Heart right ventricle (tissue), 16 donors: ENCODE data around the gene PRKAG2. TPM values are rescaled to one million over a fixed set of nuclear protein-coding genes. Genes with fewer than 3 reads are reported as not detected.

ENCODE experiments used
- ATAC-seq, 8 donors: fragments of 200-7000 bp; cut with Tn5 transposase; one replicate each; pipeline ENCODE4 v1.9.1; 2020; ENCODE audit warnings: mild to moderate bottlenecking in 8 of 8, moderate library complexity in 8 of 8, moderate number of reproducible peaks in 1 of 8
- DNase-seq, 2 donors: peaks; one replicate each; pipeline ENCODE4 v3.0.0-alpha.2; 2020
- H3K27ac ChIP-seq, 10 donors: fragments of 200-600 bp; sonication (generic) in 2 of 10; one replicate each; pipeline versions ENCODE4 v1.5.0 to v1.8.0; 2020 to 2022; ENCODE audit warnings: mild to moderate bottlenecking in 3 of 10
- H3K27me3 ChIP-seq, 7 donors: fragments of 200-600 bp; one replicate each; pipeline ENCODE4 v1.8.0; 2021 to 2022; ENCODE audit warnings: mild to moderate bottlenecking in 2 of 7
- H3K36me3 ChIP-seq, 9 donors: fragments of 200-600 bp; sonication (generic) in 1 of 9; one replicate each; pipeline versions ENCODE4 v1.5.0 to v1.8.0; 2020 to 2022; ENCODE audit warnings: mild to moderate bottlenecking in 2 of 9
- H3K4me1 ChIP-seq, 9 donors: fragments of 200-600 bp; sonication (generic) in 1 of 9; one replicate each; pipeline versions ENCODE4 v1.5.0 to v1.8.0; 2020 to 2022; ENCODE audit warnings: mild to moderate bottlenecking in 4 of 9
- H3K4me3 ChIP-seq, 10 donors: fragments of 200-600 bp; sonication (generic) in 2 of 10; one replicate each; pipeline versions ENCODE4 v1.5.0 to v1.8.0; 2020 to 2022; ENCODE audit warnings: mild to moderate bottlenecking in 7 of 10, moderate library complexity in 2 of 10
- H3K9me3 ChIP-seq, 11 donors: fragments of 200-600 bp in 10 of 11; sonication (generic) in 2 of 11; one replicate each; pipeline versions ENCODE4 v1.5.0 to v1.8.0; 2013 to 2022; ENCODE audit warnings: mild to moderate bottlenecking in 2 of 11, control low read depth in 1 of 11, moderate library complexity in 1 of 11
- CTCF ChIP-seq, 9 donors: fragments of 200-600 bp; sonication (generic) in 2 of 9; IDR thresholded peaks; one replicate each; pipeline versions ENCODE4 v1.5.0 to v1.8.0; 2021 to 2022; ENCODE audit warnings: antibody characterized with exemption in 9 of 9, mild to moderate bottlenecking in 5 of 9, moderate library complexity in 1 of 9
- WGBS, 2 donors: extraction: QIAGEN DNeasy Blood & Tissue Kit; methylation state at CpG; one replicate each; pipeline ENCODE4 v1.1.7; 2013; ENCODE audit warnings: inconsistent platforms in 1 of 2; 5-methylcytosine and 5-hydroxymethylcytosine counted together
- intact Hi-C, 10 donors: fragments of 100-400 bp; cut with DNase I; formaldehyde crosslinking; loops; one replicate each; pipeline versions ENCODE4 v1.11.1 to v1.14.2; 2022
- polyA plus RNA-seq, 2 donors: library from polyadenylated mRNA; stranded (reverse); fragments of 200-250 nt; gene quantifications; one replicate each; pipeline ENCODE4 v1.2.3, GENCODE V29; 2013
- total RNA-seq, 10 donors: library from RNA; stranded (reverse); fragmentation: NEBNext Ultra II Directional in 3 of 10; extraction: Animal tissue kit (Norgen Biotek cat#: 25700) in 3 of 10; gene quantifications; one replicate each; pipeline versions ENCODE4 v1.2.1 to v1.2.4, GENCODE V29; 2021 to 2023
- donor health status: Arrhythmogenic right ventricular cardiomyopathy.
- donor health status: ischemic (EF 13 %, LVEDD 7.1; RV severe dilation, severe dysfunction).
- donor health status: healthy with polysubstance abuse.
- donor health status: DM: no; HTN: yes; CAD: no.
- donor health status: DM: no; HTN: no; CAD: no.
- donor health status: ischemic (EF 25% LVEDD 6.9; RV normal size, moderate dysfunction).
- donor health status: ischemic (EF 25% LVEDD 5.7; RV mildly dilated, moderate dysfunction).
- donor health status: healthy.
- donor health status: DM: yes; HTN: yes; CAD: no.
- donor health status: Ischemic cardiomyopathy.
- donor health status: ischemic (EF 35%, LVEDD 5.7; RV mildly dilated, moderate dysfunction).
- donor health status: nonischemic (EF 11% LVEDD 7.7; RV severe dilation, severe dysfunction).
- donor health status: DM: yes; HTN: yes; CAD: no.
- donor health status: PGD.
- donor health status: ischemic (EF 29% LVEDD 5.4; RV normal size, mild dysfunction).
- donor health status: nonischemic (EF 23%, LVEDD 6.1; RV moderate dilation, normal function).

Gene PRKAG2
- total and polyA plus RNA-seq, 12 donors, result 52.4 to 156 (median 114) TPM

GRCh38 chr7:151924508-151924907 lies 47.6 kb upstream of the PRKAG2 start:
- H3K27me3 ChIP-seq, result peaks cover 0 to under 1% (median 0%) of the 10 kb centered on the region in 7 donors
- 85 to 88% methylated on average over 8 of the region's 8 CpGs for WGBS, 2 donors
- no peak overlapping the region for H3K4me3 ChIP-seq
- intact Hi-C loops, result loop anchor here in 2 of 10 donors (10.0 kb wide), 1 partner anchor 140 kb away; no protein-coding TSS in a partner anchor
- H3K9me3 ChIP-seq, result no peaks in the 10 kb centered on the region
- no peak for TF ChIP-seq CTCF (IDR thresholded peaks at IDR 0.05)
- H3K4me1 ChIP-seq, result peaks cover 0 to 52% (median 4%) of the 10 kb centered on the region in 9 donors
- peak overlapping the region in 1 of 10 donors; percentile 93 for H3K27ac ChIP-seq
- ATAC-seq (no peak), DNase-seq (no peak)
- H3K36me3 ChIP-seq, result no peaks in the 10 kb centered on the region

GRCh38 chr7:151924001-151924400 lies 47.1 kb upstream of the PRKAG2 start:
- intact Hi-C loops, result loop anchor here in 2 of 10 donors (10.0 kb wide), 1 partner anchor 139 kb away; no protein-coding TSS in a partner anchor
- H3K4me1 ChIP-seq, result peaks cover 0 to 52% (median 4%) of the 10 kb centered on the region in 9 donors
- peaks cover 0 to 4% (median 0%) of the 10 kb centered on the region in 7 donors for H3K27me3 ChIP-seq
- no peak for ATAC-seq
- no peak for DNase-seq
- H3K36me3 ChIP-seq, result no peaks in the 10 kb centered on the region
- TF ChIP-seq CTCF (IDR thresholded peaks at IDR 0.05), result no peak
- H3K4me3 ChIP-seq, result no peak overlapping the region
- H3K27ac ChIP-seq, result peak overlapping the region in 3 of 10 donors; percentile 35 to 93 (median 53)
- H3K9me3 ChIP-seq, result no peaks in the 10 kb centered on the region
- WGBS, 2 donors, result 87 to 93% methylated on average over 9 of the region's 9 CpGs

- WGBS, 2 donors, result 79 to 86% methylated on average over 16 of the region's 16 CpGs
Observed at GRCh38 chr7:151923097-151923876, 46.4 kb upstream of the PRKAG2 start.

More at GRCh38 chr7:151923097-151923876, 46.4 kb upstream of the PRKAG2 start:
- Histone ChIP-seq H3K27ac (peak overlapping the region in 5 of 10 donors; percentile 15 to 93 (median 35)), H3K4me3 (no peak overlapping the region), H3K9me3 (no peaks in the 10 kb centered on the region), H3K27me3 (peaks cover 0 to 5% (median 0%) of the 10 kb centered on the region in 7 donors), H3K36me3 (no peaks in the 10 kb centered on the region), H3K4me1 (peaks cover 0 to 55% (median 4%) of the 10 kb centered on the region in 9 donors)
- TF ChIP-seq CTCF (IDR thresholded peaks at IDR 0.05), result no peak
- ATAC-seq (peak in 6 of 8 donors; percentile 39 to 76 (median 60)), DNase-seq (peak in 1 of 2 donors; percentile 14)
- intact Hi-C loops, result loop anchor here in 2 of 10 donors (10.0 kb wide), 1 partner anchor 138 kb away; no protein-coding TSS in a partner anchor
